ENCODE measurements around the gene TMPRSS11A.

DNA sequence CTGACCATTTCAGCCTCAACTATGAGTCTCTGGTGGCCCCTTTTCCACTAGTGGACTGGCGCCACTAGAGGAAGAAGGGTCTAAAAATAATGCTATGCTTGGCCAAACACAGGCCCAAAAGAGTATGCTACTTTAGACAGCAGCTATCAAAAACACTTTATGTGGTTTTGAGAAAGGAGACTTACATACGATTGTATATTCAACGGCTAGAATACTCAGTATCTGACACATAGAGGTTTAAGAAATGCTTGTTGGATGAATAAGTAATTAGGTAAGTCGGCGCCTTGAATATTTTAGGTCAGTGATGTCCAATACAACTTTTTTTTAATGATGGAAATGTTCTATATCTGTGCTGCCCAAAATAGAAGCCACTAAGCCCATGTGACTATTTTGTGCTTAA lies 25.7 kb upstream of the TMPRSS11A start:
- TF ChIP-seq CTCF (IDR thresholded peaks at IDR 0.05) (no peak), REST (IDR thresholded peaks at IDR 0.05; ENCODE audit: insufficient read depth in 1 of 2, low read depth in 2 of 2, low read length in 1 of 2) (no peak), POLR2AphosphoS5 (IDR thresholded peaks at IDR 0.05; ENCODE audit: low read depth, low read length) (no peak), SIN3A (IDR thresholded peaks at IDR 0.05; ENCODE audit: borderline replicate concordance, insufficient read depth, low read depth, low read length) (no peak), TCF7L2 (IDR thresholded peaks at IDR 0.05; ENCODE audit: low read depth, low read length) (no peak)
